HG03432 (cell line): Measurements from ENCODE around the gene GPATCH11.

Experiments used
- ATAC-seq: cut with Tn5 transposase; IDR thresholded peaks from one replicate; pipeline ENCODE4 v1.9.1; 2021; ENCODE audit warnings: mild to moderate bottlenecking, moderate library complexity; ENCODE audit not compliant: unreplicated experiment

GPATCH11 gene

GRCh38 chr2:37105150-37105549, 20.8 kb downstream of the GPATCH11 start:
- ATAC-seq = no peak

- ATAC-seq = no peak
These were observed 25.2 kb downstream of the GPATCH11 start for GRCh38 chr2:37109523-37109922.

GRCh38 chr2:37110306-37111212, 26.2 kb downstream of the GPATCH11 start:
- ATAC-seq = no peak

GRCh38 chr2:37111958-37112357, 27.6 kb downstream of the GPATCH11 start:
- ATAC-seq = no peak

GRCh38 chr2:37117566-37117965, 33.2 kb downstream of the GPATCH11 start:
- no peak for ATAC-seq

GRCh38 chr2:37119157-37119556, 34.8 kb downstream of the GPATCH11 start:
- no peak for ATAC-seq

- no peak for ATAC-seq
These were observed 41.1 kb downstream of the GPATCH11 start for GRCh38 chr2:37125416-37125815.

GRCh38 chr2:37132914-37133313, 48.6 kb downstream of the GPATCH11 start:
- no peak for ATAC-seq

- ATAC-seq = no peak
These were observed 58.2 kb downstream of the GPATCH11 start for GRCh38 chr2:37142546-37142945.

- ATAC-seq = no peak
These were observed 59.7 kb downstream of the GPATCH11 start for GRCh38 chr2:37143974-37144373.

GRCh38 chr2:37146062-37146461, 61.7 kb downstream of the GPATCH11 start:
- no peak for ATAC-seq

- no peak for ATAC-seq
These were observed 64.0 kb downstream of the GPATCH11 start for GRCh38 chr2:37148325-37148724.
